D721Med (cell line): Measurements from ENCODE around the gene SAMD4B.
"Not testable (repeated sequence)": the region's sequence is repeated elsewhere in the genome, so short reads cannot be mapped to it uniquely, and the experiment has no call there.

Experiments used
- DNase-seq: peaks from one replicate; pipeline ENCODE4 v3.0.0; 2011; ENCODE audit warnings: low spot score; ENCODE audit not compliant: insufficient read length
- FAIRE-seq: peaks from 2 replicates; lab custom pipeline; 2011; peaks lifted over from hg19 to GRCh38; lab: Jason Lieb, UNC
- TF ChIP-seq, protein P1 (sequence below): IDR thresholded peaks from 2 replicates; pipeline ENCODE4 v1.5.1; 2012; ENCODE audit warnings: mild to moderate bottlenecking, control low read depth; ENCODE audit not compliant: insufficient read depth; ENCODE audit errors: missing control alignments

The SAMD4B gene

DNA sequence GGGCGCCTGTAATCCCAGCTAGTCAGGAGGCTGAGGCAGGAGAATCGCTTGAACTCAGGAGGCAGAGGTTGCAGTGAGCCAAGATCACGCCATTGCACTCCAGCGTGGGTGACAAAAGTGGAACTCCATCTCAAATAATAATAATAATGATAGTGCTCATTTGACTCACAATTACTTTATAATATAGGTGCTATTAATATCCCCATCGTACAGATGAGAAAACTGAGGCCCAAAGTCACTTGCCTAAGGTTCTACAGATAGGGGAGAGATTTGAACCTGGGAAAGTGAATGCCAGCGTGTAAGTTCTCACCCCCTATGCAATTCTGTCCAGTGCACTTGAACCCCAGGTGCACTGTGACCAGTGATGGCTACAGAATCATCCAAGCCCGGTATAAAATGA, 12.3 kb upstream of the SAMD4B start:
- DNase-seq: no peak
- FAIRE-seq: no peak
- TF ChIP-seq, protein P1, sequence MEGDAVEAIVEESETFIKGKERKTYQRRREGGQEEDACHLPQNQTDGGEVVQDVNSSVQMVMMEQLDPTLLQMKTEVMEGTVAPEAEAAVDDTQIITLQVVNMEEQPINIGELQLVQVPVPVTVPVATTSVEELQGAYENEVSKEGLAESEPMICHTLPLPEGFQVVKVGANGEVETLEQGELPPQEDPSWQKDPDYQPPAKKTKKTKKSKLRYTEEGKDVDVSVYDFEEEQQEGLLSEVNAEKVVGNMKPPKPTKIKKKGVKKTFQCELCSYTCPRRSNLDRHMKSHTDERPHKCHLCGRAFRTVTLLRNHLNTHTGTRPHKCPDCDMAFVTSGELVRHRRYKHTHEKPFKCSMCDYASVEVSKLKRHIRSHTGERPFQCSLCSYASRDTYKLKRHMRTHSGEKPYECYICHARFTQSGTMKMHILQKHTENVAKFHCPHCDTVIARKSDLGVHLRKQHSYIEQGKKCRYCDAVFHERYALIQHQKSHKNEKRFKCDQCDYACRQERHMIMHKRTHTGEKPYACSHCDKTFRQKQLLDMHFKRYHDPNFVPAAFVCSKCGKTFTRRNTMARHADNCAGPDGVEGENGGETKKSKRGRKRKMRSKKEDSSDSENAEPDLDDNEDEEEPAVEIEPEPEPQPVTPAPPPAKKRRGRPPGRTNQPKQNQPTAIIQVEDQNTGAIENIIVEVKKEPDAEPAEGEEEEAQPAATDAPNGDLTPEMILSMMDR: no peak

DNA sequence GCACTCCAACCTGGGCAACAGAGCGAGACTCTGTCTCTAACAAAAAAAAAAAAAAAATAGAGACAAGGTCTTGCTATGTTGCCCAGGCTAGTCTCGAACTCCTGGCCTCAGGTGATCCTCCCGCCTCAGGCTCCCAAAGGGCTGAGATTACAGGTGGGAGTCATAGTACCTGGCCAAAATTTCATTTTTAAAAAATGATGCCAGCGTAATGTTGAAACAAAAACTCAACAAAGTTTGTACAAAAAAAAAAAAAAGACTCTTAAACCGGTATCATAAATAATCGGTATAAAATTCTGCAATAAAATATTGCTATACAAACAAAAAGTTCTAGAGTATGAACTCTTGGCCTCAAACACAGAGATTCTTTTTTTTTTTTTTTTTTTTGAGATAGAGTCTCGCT, 9.9 kb upstream of the SAMD4B start:
- no peak for DNase-seq
- FAIRE-seq: no peak
- TF ChIP-seq, protein P1: no peak

DNA sequence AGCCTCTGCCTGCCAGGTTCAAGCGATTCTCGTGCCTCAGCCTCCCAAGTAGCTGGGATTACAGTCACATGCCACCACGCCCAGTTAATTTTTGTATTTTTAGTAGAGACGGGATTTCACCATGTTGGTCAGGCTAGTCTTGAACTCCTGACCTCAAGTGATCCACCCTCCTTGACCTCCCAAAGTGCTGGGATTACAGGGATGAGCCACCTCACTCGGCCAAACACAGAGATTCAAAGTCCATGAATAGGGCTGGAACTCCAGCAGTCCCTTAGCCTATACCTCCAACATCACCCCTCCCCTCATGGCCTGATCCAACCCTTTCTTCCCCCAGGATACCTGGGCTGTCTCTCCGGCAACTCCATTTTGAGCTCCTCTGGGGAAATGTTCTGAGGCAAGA, 9.5 kb upstream of the SAMD4B start:
- not testable (repeated sequence) for DNase-seq, FAIRE-seq

DNA sequence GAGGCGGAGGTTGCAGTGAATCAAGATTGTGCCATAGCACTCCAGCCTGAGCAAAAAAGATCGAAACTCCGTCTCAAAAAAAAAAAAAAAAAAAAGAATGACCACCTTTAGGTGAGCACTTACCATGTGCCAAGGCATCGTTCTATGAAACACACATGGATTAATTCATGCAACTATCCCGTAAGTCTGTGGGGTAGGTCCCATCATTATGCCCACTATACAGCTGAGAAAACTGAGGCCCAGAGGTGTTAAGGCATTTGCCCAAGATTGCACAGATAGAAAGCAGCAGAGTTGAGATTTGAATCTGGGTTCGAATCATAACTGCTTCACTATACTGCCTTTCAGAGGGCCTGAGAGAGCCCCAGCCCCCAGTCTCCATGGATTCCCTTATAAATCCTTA, 8.7 kb upstream of the SAMD4B start:
- no peak for FAIRE-seq
- DNase-seq: no peak
- TF ChIP-seq, protein P1: no peak

DNA sequence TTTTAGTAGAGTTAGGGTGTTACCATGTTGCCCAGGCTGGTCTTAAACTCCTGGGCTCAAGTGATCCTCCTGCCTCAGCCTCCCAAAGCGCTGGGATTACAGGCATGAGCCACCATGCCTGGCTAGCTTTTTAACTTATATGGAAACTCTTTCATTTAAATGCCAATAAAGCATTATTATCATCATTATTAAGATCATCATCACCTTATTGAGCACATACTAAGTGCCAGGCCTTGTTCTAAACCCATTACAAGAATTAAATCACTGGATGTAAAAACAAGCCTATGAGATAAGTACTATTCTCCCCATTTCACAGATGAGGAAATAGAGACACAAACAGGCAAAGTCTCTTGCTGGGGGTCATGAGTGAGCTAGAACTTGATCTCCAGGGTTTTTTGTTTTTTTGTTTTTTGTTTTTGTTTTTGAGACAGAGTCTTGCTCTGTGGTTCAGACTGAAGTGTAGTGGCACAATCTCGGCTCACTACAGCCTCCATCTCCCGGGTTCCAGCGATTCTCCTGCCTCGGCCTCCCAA, 7.7 kb upstream of the SAMD4B start:
- TF ChIP-seq, protein P1: no peak
- FAIRE-seq (no peak), DNase-seq (no peak)

DNA sequence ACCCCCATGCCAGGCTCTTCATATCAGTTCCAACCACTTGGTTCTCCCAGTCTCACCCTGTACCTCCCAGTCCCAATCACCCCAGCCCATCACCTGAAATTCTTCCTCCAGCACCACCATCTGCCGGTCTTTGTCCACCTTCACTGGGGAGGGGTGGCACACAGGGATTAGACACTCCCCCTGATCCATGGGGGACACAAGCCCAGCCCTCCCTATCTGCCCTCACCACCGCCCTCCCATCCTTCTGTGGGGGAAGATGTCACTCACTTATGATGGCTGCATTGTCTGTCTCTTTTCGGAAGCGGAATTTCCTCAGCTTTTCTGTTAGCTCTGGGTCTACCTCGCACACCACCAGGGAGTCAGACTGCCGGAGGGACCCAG, 7.1 kb upstream of the SAMD4B start:
- DNase-seq: no peak
- no peak for FAIRE-seq
- TF ChIP-seq, protein P1: no peak

DNA sequence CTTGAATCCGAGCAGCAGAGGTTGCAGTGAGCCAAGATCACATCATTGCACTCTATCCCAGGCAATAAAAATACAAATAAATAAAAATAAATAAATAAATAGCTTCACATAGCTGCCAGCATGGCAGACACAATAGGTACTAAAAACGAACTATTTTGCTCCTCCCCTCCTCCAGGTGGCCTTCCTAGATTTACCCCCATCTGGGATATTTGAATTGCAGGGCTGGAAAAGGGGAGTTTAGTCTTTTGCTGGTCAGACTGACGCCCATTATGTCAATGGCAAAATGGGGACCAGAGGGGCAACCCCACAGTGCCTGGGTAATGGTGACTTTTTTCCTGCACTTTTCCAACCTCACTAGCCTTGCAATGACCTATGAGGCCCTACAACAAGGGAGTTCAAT, 5.7 kb upstream of the SAMD4B start:
- TF ChIP-seq, protein P1: no peak
- FAIRE-seq: no peak
- no peak for DNase-seq

DNA sequence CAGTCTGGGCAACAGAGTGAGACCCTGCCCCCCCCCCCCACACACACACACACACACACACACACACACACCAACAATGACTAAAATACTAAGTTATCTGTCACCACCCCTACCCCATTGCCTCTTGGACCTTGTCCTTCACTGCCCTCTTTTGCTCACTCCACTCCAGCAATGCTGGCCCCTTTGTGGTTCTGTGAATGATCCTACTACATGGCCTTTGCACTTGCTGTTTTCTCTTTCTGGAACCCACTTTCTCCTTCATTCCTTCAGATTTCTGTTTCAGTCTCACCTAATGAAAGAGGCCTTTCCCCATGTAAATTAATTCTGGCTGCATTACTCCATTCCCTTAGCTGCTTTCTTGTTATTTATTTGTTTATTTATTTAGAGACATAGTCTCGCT, 2.5 kb upstream of the SAMD4B start:
- DNase-seq (no peak), FAIRE-seq (no peak)
- TF ChIP-seq, protein P1: no peak

DNA sequence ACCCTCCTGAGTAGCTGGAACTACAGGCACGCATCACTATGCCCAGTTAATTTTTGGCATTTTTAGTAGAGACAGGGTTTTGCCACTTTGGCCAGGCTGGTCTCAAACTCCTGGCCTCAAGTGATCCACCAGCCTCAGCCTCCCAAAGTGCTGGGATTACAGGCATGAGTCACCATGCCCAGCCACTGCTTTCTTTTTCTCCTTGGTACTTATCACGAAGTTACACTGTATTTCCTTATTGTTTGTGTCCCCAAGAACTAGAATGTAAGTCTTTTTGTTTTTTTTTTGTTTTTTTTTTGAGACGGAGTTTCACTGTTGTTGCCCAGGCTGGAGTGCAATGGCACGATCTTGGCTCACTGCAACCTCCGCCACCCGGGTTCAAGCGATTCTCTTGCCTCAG, 2.1 kb upstream of the SAMD4B start:
- FAIRE-seq, DNase-seq: not testable (repeated sequence)
